Sigmoid colon (tissue), 4 donors: ENCODE results near the gene LAMC3.
"Not testable (repeated sequence)": the region's sequence is repeated elsewhere in the genome, so short reads cannot be mapped to it uniquely, and the experiment has no call there.

Experiments
- CTCF ChIP-seq, 4 experiments: fragments of 450-650 bp in 3 of 4; fragments of 200-600 bp in 1 of 4; IDR thresholded peaks; one replicate each; pipeline ENCODE4 v1.5.1; 2016 to 2019; ENCODE audit warnings: antibody characterized with exemption in 4 of 4, mild to moderate bottlenecking in 3 of 4, moderate library complexity in 2 of 4
- EP300 ChIP-seq, 4 donors: sonication (generic); formaldehyde crosslinking; IDR thresholded peaks; one replicate each; pipeline ENCODE4 v1.6.1; 2017; ENCODE audit warnings: antibody characterized with exemption in 4 of 4
- POLR2A ChIP-seq, 2 donors: fragments of 450-650 bp; IDR thresholded peaks; one replicate each; pipeline ENCODE4 v1.6.1; 2016; ENCODE audit warnings: antibody characterized with exemption in 2 of 2, mild to moderate bottlenecking in 2 of 2, moderate library complexity in 2 of 2
- POLR2AphosphoS5 ChIP-seq, 4 donors: sonication (generic); formaldehyde crosslinking; IDR thresholded peaks; one replicate each; pipeline ENCODE4 v1.6.1; 2017; ENCODE audit warnings: antibody characterized with exemption in 4 of 4

DNA sequence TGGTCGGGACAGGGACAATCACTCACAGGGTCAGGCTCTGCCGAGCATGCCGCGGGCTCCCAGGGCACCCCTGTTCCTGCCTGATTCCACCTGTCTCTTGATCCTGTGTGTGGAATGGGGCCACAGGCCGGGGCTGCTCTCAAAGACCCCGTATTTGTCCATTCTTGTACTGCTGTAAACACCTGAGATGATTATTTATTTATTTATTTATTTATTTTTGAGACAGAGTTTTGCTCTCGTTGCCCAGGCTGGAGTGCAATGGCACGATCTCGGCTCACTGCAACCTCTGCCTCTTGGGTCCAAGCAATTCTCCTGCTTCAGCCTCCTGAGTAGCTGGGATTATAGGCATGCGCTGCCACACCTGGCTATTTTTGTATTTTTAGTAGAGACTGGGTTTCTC is 25.8 kb downstream of the LAMC3 start:
- not testable (repeated sequence) for TF ChIP-seq CTCF, POLR2A, POLR2AphosphoS5, EP300 (IDR thresholded peaks at IDR 0.05)
